ENCODE measurements around the gene ADPRHL1.

Gene ADPRHL1

DNA sequence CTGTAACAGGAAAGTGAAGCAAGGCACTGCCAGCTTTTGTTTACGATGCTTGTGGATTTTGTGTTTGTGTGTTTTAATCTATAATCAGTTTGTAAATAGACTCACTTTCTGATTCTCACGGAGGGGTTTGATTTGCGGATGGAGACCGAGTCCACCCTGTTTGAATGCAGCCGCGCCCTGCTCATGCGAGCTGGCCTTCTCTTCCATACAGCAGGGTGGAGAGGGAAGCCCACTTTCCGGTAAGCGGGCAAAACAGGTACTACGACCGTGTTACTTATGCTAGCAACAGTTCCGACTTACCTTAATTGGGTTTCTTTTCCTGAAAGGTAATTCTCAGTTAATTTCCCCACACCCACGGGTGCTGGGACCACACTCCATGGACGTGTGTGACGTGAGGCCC lies 33.1 kb downstream of the ADPRHL1 start:
- H3K27ac ChIP-seq (ENCODE audit: low read length), result no peak overlapping the region
- H3K36me3 ChIP-seq (ENCODE audit: control insufficient read depth in 1 of 2, insufficient read depth in 2 of 2, low read length in 2 of 2), result no peaks in the 10 kb centered on the region
- H3K4me3 ChIP-seq (ENCODE audit: low read depth in 1 of 2, low read length in 2 of 2), result no peak overlapping the region
- no peaks in the 10 kb centered on the region for H3K27me3 ChIP-seq (ENCODE audit: low read depth, low read length)
- no peaks in the 10 kb centered on the region for H3K9me3 ChIP-seq (ENCODE audit: control insufficient read depth in 1 of 2, low read length in 2 of 2)
- peaks cover 0 to 6% of the 10 kb centered on the region in 2 donors for H3K4me1 ChIP-seq (ENCODE audit: control insufficient read depth in 1 of 2, insufficient read depth in 2 of 2, low read length in 2 of 2)

DNA sequence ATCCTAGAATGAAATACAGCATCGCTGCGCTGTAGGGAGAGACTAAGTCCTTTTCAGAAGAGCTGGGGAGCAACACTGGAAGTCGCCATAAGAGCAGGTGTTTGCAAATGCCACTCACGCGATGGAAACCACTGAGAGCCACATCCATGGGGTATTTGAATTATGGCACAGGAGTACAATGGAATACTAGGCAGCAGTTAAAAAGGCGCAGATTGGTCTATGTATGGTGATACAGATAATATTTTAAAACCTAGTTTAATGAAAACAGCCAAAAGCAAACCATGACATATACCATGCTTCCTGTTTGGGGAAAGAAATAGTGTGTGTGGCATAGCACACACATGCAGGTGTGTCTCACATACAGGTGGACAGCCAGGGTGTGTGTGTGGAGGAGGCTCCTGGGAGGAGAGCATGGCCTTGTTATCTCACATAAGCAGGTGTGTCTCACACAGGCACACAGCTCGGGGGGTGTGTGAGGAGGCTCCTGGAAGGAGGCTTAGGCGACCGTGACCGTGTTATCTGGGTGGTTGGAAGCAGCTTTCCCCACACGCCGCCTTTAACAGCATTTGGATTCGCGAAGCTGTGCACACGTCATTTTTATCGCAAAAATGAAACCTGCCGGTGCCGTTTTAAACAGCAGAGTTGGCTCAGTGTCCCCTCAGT lies 33.6 kb downstream of the ADPRHL1 start:
- Histone ChIP-seq H3K27me3 (ENCODE audit: low read depth, low read length) (no peaks in the 10 kb centered on the region), H3K27ac (ENCODE audit: low read length) (no peak overlapping the region), H3K9me3 (ENCODE audit: control insufficient read depth in 1 of 2, low read length in 2 of 2) (no peaks in the 10 kb centered on the region), H3K36me3 (ENCODE audit: control insufficient read depth in 1 of 2, insufficient read depth in 2 of 2, low read length in 2 of 2) (no peaks in the 10 kb centered on the region), H3K4me3 (ENCODE audit: low read depth in 1 of 2, low read length in 2 of 2) (no peak overlapping the region), H3K4me1 (ENCODE audit: control insufficient read depth in 1 of 2, insufficient read depth in 2 of 2, low read length in 2 of 2) (peaks cover 0 to 6% of the 10 kb centered on the region in 2 donors)

DNA sequence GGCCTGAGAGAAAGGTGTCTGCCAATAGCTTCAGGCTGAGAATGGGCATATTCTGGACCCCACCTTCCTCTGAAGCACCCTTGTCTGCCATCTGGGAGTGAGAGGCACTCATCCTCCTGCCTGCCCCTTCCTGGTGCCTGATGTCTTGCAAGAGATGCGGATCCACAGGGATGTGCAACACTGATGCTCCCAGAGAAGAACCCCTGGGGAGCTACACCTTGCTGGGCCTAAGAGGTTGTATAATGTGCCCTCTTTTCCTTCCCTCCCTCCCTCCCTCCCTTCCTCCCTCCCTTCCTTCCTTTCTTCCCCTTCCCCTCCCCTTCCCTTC lies 34.6 kb downstream of the ADPRHL1 start:
- H3K9me3 ChIP-seq (ENCODE audit: control insufficient read depth in 1 of 2, low read length in 2 of 2), result no peaks in the 10 kb centered on the region
- no peaks in the 10 kb centered on the region for H3K27me3 ChIP-seq (ENCODE audit: low read depth, low read length)
- H3K4me3 ChIP-seq (ENCODE audit: low read depth in 1 of 2, low read length in 2 of 2), result no peak overlapping the region
- H3K4me1 ChIP-seq (ENCODE audit: control insufficient read depth in 1 of 2, insufficient read depth in 2 of 2, low read length in 2 of 2), result peaks cover 0 to 6% of the 10 kb centered on the region in 2 donors
- H3K27ac ChIP-seq (ENCODE audit: low read length), result no peak overlapping the region
- H3K36me3 ChIP-seq (ENCODE audit: control insufficient read depth in 1 of 2, insufficient read depth in 2 of 2, low read length in 2 of 2), result no peaks in the 10 kb centered on the region

DNA sequence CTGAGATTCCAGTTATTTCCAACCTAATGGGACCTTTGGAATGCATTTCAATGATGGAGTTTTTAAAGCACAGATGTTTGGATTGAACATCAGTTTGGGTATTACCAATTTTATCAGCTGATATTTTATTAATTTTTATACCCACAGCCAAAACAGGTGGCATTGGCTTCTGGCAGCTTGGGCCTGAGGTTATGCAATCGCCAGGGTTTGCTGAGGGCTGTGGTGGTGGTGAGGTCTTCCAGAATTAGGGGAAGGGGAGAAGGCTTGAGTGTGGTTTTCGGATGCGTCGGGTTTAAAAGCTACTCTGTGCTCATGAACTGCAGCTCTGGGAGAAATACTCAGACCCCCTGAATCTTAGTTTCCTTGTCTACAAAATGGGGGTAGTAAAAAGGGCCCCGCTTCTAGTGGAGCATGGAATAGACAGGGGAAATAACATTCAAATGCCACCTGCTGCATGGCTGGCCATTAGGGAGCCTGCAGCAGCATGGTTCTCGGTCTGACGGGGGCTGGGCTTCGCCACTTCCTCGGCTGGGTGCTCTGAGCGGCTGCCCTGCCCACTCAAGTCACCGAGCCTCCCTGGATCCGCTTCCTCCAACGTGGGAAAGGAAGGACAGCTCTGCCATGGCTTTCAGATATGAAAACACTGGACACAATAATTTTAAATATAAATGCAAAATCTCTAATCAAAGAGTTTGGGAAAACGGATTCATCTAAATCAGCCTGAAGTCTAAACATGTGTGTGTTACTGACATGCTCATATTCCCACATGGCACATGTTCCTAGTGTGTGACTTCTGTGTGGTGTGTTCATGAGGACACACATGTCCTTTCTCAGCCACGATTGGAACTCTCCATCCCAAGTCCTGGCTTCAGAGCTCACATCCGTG lies 35.2 kb downstream of the ADPRHL1 start:
- Histone ChIP-seq H3K27me3 (ENCODE audit: low read depth, low read length) (no peaks in the 10 kb centered on the region), H3K27ac (ENCODE audit: low read length) (no peak overlapping the region), H3K4me1 (ENCODE audit: control insufficient read depth in 1 of 2, insufficient read depth in 2 of 2, low read length in 2 of 2) (peaks cover 0 to 6% of the 10 kb centered on the region in 2 donors), H3K36me3 (ENCODE audit: control insufficient read depth in 1 of 2, insufficient read depth in 2 of 2, low read length in 2 of 2) (no peaks in the 10 kb centered on the region), H3K9me3 (ENCODE audit: control insufficient read depth in 1 of 2, low read length in 2 of 2) (no peaks in the 10 kb centered on the region), H3K4me3 (ENCODE audit: low read depth in 1 of 2, low read length in 2 of 2) (no peak overlapping the region)

DNA sequence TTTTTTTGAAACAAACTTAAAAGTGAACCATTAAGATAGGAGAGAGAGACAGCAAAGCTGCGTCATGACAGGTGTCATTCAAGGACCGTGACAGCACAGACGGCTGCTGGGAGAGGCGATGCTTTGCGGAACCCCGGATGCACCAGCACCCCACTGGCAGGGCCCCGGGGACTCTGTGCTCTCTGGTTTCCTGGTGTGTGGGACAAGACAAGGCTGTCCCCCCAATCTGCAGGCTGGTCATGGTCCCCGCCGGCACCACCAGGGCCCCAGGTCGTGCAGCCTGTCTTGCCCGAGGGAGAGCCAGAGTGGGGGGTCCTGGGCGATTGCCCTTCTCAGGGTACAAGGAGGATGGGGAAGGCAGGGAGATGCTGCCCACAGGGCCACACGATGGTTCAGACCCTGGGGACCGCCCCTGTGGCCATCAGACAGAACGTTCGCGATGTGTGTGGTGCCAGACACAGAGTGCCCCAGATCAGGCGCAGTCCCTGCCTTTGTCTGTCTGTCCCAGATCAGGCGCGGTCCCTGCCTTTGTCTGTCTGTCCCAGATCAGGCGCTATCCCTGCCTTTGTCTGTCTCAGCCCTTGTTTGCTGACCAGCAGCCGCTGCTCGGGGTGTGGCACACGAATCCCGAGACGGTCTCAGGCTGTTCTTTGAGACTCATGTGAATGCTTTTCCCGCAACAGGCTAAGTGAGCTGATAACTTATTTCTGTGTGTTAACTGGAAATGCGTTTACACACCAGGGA lies 36.1 kb downstream of the ADPRHL1 start:
- Histone ChIP-seq H3K36me3 (ENCODE audit: control insufficient read depth in 1 of 2, insufficient read depth in 2 of 2, low read length in 2 of 2) (no peaks in the 10 kb centered on the region), H3K27ac (ENCODE audit: low read length) (no peak overlapping the region), H3K27me3 (ENCODE audit: low read depth, low read length) (no peaks in the 10 kb centered on the region), H3K9me3 (ENCODE audit: control insufficient read depth in 1 of 2, low read length in 2 of 2) (peaks cover 0 to 2% of the 10 kb centered on the region in 2 donors), H3K4me1 (ENCODE audit: control insufficient read depth in 1 of 2, insufficient read depth in 2 of 2, low read length in 2 of 2) (peaks cover 0 to 6% of the 10 kb centered on the region in 2 donors), H3K4me3 (ENCODE audit: low read depth in 1 of 2, low read length in 2 of 2) (no peak overlapping the region)

DNA sequence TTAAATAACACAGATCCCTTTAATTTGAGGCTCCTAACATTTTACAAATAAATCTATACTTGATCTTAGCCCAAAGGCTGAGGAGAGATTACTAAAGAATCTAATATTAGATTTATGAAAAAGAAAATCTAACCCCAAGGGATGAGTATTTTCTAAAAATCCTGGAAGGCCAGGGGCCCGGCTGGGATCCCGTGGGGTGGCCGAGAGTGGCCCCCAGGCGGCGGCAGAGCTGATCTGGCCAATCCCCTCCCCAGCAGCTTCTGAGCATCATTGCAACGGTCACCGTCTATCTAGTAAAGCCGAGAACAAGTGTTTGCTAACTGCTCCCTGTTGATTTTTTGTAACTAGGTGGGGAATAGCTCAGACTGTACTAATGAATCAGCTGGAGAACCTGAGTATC lies 37.5 kb downstream of the ADPRHL1 start:
- Histone ChIP-seq H3K27ac (ENCODE audit: low read length) (no peak overlapping the region), H3K4me1 (ENCODE audit: control insufficient read depth in 1 of 2, insufficient read depth in 2 of 2, low read length in 2 of 2) (no peaks in the 10 kb centered on the region), H3K4me3 (ENCODE audit: low read depth in 1 of 2, low read length in 2 of 2) (no peak overlapping the region), H3K9me3 (ENCODE audit: control insufficient read depth in 1 of 2, low read length in 2 of 2) (peaks cover 0 to 2% of the 10 kb centered on the region in 2 donors), H3K27me3 (ENCODE audit: low read depth, low read length) (no peaks in the 10 kb centered on the region), H3K36me3 (ENCODE audit: control insufficient read depth in 1 of 2, insufficient read depth in 2 of 2, low read length in 2 of 2) (peaks cover 0 to 3% of the 10 kb centered on the region in 2 donors)

DNA sequence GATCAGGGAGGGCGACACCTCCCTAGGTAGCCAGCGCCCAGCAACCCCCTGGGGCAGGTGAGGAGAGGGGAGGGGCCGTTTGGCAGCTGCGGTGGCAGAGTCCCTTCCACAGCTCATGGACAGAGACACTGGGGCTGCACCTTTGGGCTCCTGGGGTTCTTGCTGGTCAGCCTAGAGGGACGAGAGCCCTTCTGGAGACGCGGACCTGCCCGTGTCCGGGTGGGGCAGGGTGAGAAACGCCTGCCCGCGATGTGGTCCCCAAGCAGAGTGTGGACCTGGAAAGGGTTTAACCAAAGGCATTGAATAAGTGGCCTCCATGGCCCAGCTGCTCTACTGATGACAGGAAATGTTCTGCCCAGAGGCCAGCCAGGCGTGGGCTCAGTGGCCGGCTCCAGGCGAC lies 38.3 kb downstream of the ADPRHL1 start:
- peaks cover 0 to 3% of the 10 kb centered on the region in 2 donors for H3K36me3 ChIP-seq (ENCODE audit: control insufficient read depth in 1 of 2, insufficient read depth in 2 of 2, low read length in 2 of 2)
- peaks cover 0 to 2% of the 10 kb centered on the region in 2 donors for H3K9me3 ChIP-seq (ENCODE audit: control insufficient read depth in 1 of 2, low read length in 2 of 2)
- H3K4me1 ChIP-seq (ENCODE audit: control insufficient read depth in 1 of 2, insufficient read depth in 2 of 2, low read length in 2 of 2), result no peaks in the 10 kb centered on the region
- no peak overlapping the region for H3K4me3 ChIP-seq (ENCODE audit: low read depth in 1 of 2, low read length in 2 of 2)
- no peaks in the 10 kb centered on the region for H3K27me3 ChIP-seq (ENCODE audit: low read depth, low read length)
- no peak overlapping the region for H3K27ac ChIP-seq (ENCODE audit: low read length)

DNA sequence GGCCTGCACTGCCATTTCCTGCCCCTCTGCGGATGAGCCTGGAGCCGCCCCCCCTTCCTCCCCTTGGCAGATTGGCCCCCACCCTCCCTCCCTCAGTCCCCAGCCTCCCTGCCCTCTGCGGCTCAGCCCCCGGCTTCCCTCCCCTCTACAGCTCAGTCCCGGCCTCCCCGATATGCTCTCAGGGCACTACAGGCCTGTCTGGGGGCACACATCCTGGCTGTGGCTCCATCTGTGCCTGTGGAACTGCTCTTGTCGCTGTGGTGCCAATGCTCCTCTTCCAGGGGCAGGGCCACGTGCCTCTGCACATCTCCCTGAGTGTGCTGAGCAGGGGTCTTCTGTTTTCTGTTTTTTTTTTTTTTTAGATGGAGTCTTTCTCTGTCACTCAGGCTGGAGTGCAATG lies 39.0 kb downstream of the ADPRHL1 start:
- Histone ChIP-seq H3K27me3 (ENCODE audit: low read depth, low read length) (no peaks in the 10 kb centered on the region), H3K27ac (ENCODE audit: low read length) (no peak overlapping the region), H3K4me3 (ENCODE audit: low read depth in 1 of 2, low read length in 2 of 2) (no peak overlapping the region), H3K36me3 (ENCODE audit: control insufficient read depth in 1 of 2, insufficient read depth in 2 of 2, low read length in 2 of 2) (peaks cover 0 to 3% of the 10 kb centered on the region in 2 donors), H3K4me1 (ENCODE audit: control insufficient read depth in 1 of 2, insufficient read depth in 2 of 2, low read length in 2 of 2) (no peaks in the 10 kb centered on the region), H3K9me3 (ENCODE audit: control insufficient read depth in 1 of 2, low read length in 2 of 2) (peaks cover 0 to 2% of the 10 kb centered on the region in 2 donors)

DNA sequence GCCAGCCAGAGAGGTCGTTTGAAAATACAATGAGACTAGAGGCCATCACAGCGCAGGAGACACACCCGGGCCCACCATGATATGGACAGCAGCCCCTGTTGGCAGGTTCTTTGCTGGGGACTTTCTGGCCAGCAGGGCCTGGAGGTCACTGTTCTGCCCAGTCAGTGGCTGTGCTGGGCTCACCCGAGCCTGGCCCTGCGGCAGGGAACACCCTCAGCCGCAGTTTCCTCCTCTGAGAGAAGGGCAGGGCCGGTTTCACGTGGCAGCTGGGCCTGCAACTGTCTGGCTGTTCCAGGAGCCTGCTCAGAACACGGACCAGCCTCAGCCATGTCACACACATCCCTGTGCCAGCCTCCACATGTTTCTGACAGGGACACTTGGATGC lies 39.4 kb downstream of the ADPRHL1 start:
- Histone ChIP-seq H3K4me3 (ENCODE audit: low read depth in 1 of 2, low read length in 2 of 2) (no peak overlapping the region), H3K27me3 (ENCODE audit: low read depth, low read length) (no peaks in the 10 kb centered on the region), H3K9me3 (ENCODE audit: control insufficient read depth in 1 of 2, low read length in 2 of 2) (peaks cover 0 to 2% of the 10 kb centered on the region in 2 donors), H3K36me3 (ENCODE audit: control insufficient read depth in 1 of 2, insufficient read depth in 2 of 2, low read length in 2 of 2) (peaks cover 0 to 3% of the 10 kb centered on the region in 2 donors), H3K4me1 (ENCODE audit: control insufficient read depth in 1 of 2, insufficient read depth in 2 of 2, low read length in 2 of 2) (no peaks in the 10 kb centered on the region), H3K27ac (ENCODE audit: low read length) (no peak overlapping the region)

DNA sequence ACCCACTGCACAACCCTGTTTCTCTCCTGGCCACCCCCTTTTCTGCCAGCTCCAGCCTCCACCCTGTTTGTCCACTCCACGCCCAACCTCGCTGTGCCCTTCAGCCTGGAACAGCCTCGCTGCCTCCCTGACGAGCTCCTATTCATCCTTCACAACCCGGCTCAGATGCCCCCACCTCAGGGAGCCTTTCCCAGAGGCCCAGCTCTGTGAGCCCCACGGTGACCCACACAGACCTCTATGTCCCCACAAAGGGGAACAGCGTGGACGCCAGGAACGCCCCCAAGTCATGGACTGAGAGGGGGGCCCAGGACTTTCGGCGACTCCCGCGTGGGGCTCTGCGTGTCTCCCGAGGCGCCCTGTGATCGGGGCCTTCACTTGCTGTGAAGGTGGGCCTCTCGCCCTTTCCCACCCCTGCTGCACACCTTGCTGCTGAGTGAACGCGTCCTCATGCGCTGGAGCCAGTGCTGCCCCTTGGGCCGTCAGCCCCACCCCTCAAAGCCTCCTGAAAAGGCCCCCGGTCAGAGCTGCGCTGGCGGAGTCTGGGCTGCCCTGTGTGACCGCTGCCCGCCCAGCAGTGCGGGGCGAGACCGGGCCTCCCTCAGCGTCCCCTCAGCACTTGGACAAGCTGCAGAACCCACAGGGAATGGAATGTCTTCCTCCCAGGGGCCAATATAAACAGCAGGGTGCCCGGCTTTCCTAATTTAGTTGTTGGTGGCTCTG lies 40.0 kb downstream of the ADPRHL1 start:
- Histone ChIP-seq H3K4me1 (ENCODE audit: control insufficient read depth in 1 of 2, insufficient read depth in 2 of 2, low read length in 2 of 2) (no peaks in the 10 kb centered on the region), H3K27ac (ENCODE audit: low read length) (no peak overlapping the region), H3K27me3 (ENCODE audit: low read depth, low read length) (no peaks in the 10 kb centered on the region), H3K4me3 (ENCODE audit: low read depth in 1 of 2, low read length in 2 of 2) (no peak overlapping the region), H3K9me3 (ENCODE audit: control insufficient read depth in 1 of 2, low read length in 2 of 2) (peaks cover 0 to 2% of the 10 kb centered on the region in 2 donors), H3K36me3 (ENCODE audit: control insufficient read depth in 1 of 2, insufficient read depth in 2 of 2, low read length in 2 of 2) (peaks cover 0 to 3% of the 10 kb centered on the region in 2 donors)

DNA sequence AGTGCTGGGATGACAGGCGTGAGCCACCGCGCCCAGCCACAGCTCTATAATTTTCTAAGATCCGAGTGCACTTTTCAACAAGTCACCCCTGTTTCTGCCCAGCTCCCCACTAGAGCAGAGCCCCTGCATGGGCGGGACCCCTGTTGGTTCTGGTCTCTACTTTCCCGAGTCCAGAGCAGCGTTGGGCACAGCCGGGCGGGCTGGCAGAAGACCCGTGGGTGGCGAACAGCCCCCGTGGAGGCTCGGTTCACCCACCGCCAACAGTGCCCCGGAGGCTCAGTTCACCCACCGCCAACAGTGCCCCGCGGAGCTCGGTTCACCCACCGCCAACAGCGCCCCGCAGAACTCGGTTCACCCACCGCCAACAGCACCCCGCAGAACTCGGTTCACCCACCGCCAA lies 40.8 kb downstream of the ADPRHL1 start:
- Histone ChIP-seq H3K4me1 (ENCODE audit: control insufficient read depth in 1 of 2, insufficient read depth in 2 of 2, low read length in 2 of 2) (no peaks in the 10 kb centered on the region), H3K27me3 (ENCODE audit: low read depth, low read length) (no peaks in the 10 kb centered on the region), H3K4me3 (ENCODE audit: low read depth in 1 of 2, low read length in 2 of 2) (no peak overlapping the region), H3K27ac (ENCODE audit: low read length) (no peak overlapping the region), H3K36me3 (ENCODE audit: control insufficient read depth in 1 of 2, insufficient read depth in 2 of 2, low read length in 2 of 2) (peaks cover 0 to 3% of the 10 kb centered on the region in 2 donors), H3K9me3 (ENCODE audit: control insufficient read depth in 1 of 2, low read length in 2 of 2) (peaks cover 0 to 2% of the 10 kb centered on the region in 2 donors)
